DND-41 (cell line): ENCODE data around the gene NISCH.

Source experiments
- EZH2 ChIP-seq: IDR thresholded peaks from 3 replicates; pipeline ENCODE4 v1.6.1; 2012; ENCODE audit warnings: borderline replicate concordance, low read depth, mild to moderate bottlenecking, moderate library complexity, low read length, inconsistent platforms; ENCODE audit not compliant: severe bottlenecking
- TF ChIP-seq, protein P1 (sequence below): IDR thresholded peaks from 2 replicates; pipeline ENCODE4 v1.5.1; 2012; ENCODE audit warnings: borderline replicate concordance, low read length, moderate library complexity, mild to moderate bottlenecking; ENCODE audit not compliant: poor library complexity, severe bottlenecking; ENCODE audit errors: extremely low read depth

DNA sequence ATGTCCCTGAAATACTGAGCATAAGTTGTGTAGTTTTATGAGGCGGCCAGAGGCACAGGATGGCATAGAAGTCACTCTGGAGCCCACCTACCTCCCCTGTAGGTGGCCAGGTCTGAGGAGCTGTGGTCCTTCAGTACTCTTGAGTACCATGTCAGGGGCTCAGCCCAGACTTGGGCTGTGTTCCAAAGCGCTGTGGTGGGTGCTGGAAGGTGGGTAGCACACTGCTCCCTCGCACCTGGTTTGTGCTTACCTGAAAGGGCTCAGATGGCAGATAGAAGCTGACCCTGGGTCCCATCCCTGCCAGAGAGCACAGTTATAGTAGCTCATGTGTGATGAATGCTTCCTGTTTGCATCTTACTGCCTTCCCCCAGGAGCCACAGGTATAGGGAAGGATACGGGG, 15.5 kb downstream of the NISCH start:
- TF ChIP-seq EZH2 = no peak
- TF ChIP-seq, protein P1, sequence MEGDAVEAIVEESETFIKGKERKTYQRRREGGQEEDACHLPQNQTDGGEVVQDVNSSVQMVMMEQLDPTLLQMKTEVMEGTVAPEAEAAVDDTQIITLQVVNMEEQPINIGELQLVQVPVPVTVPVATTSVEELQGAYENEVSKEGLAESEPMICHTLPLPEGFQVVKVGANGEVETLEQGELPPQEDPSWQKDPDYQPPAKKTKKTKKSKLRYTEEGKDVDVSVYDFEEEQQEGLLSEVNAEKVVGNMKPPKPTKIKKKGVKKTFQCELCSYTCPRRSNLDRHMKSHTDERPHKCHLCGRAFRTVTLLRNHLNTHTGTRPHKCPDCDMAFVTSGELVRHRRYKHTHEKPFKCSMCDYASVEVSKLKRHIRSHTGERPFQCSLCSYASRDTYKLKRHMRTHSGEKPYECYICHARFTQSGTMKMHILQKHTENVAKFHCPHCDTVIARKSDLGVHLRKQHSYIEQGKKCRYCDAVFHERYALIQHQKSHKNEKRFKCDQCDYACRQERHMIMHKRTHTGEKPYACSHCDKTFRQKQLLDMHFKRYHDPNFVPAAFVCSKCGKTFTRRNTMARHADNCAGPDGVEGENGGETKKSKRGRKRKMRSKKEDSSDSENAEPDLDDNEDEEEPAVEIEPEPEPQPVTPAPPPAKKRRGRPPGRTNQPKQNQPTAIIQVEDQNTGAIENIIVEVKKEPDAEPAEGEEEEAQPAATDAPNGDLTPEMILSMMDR = no peak
